Keratinocyte (primary cell): Measurements from ENCODE around the gene ENTPD6. TPM values are rescaled to one million over a fixed set of nuclear protein-coding genes. Genes with fewer than 3 reads are reported as not detected.

Experiments used
- DNase-seq: peaks from one replicate; pipeline ENCODE4 v3.0.0-alpha.2; 2011; ENCODE audit warnings: low read depth, missing footprints, low spot score
- FAIRE-seq: peaks from 2 replicates; lab custom pipeline; 2011; peaks lifted over from hg19 to GRCh38; lab: Jason Lieb, UNC
- H2AFZ ChIP-seq: 2 replicates; pipeline ENCODE4 v1.6.0; 2012; ENCODE audit warnings: low read length, control low read depth, inconsistent platforms; ENCODE audit not compliant: control insufficient read depth
- H3K27ac ChIP-seq: 2 replicates; pipeline ENCODE4 v1.5.1; 2011; ENCODE audit warnings: low read length; ENCODE audit not compliant: control insufficient read depth, insufficient read depth
- H3K27me3 ChIP-seq: 3 replicates; pipeline ENCODE4 v1.6.0; 2011; ENCODE audit warnings: low read length; ENCODE audit not compliant: control insufficient read depth, insufficient read depth; ENCODE audit errors: extremely low read depth
- H3K36me3 ChIP-seq, 2 experiments: 2 replicates in 1 of 2; 3 replicates in 1 of 2; pipeline ENCODE4 v1.5.1; 2011; ENCODE audit warnings: low read length in 2 of 2, mild to moderate bottlenecking in 1 of 2; ENCODE audit not compliant: control insufficient read depth in 2 of 2, insufficient read depth in 2 of 2; ENCODE audit errors: extremely low read depth in 1 of 2
- H3K4me1 ChIP-seq: 3 replicates; pipeline ENCODE4 v1.5.1; 2011; ENCODE audit warnings: low read length; ENCODE audit not compliant: control insufficient read depth, insufficient read depth; ENCODE audit errors: extremely low read depth
- H3K4me2 ChIP-seq: 3 replicates; pipeline ENCODE4 v1.6.0; 2011; ENCODE audit warnings: low read depth, low read length; ENCODE audit not compliant: control insufficient read depth, insufficient read depth; ENCODE audit errors: extremely low read depth
- H3K4me3 ChIP-seq, 3 experiments: fragments of 200-600 bp in 1 of 3; sonication (generic) in 1 of 3; 2 replicates in 2 of 3; 3 replicates in 1 of 3; pipeline ENCODE4 v1.5.1; 2011 to 2016; ENCODE audit warnings: low read length in 3 of 3, mild to moderate bottlenecking in 3 of 3, control low read depth in 2 of 3, inconsistent platforms in 1 of 3, low read depth in 1 of 3, mixed read lengths in 1 of 3, mixed run types in 1 of 3, moderate library complexity in 1 of 3; ENCODE audit not compliant: control insufficient read depth in 2 of 3, insufficient read depth in 2 of 3; ENCODE audit errors: extremely low read depth in 1 of 3
- H3K79me2 ChIP-seq: 2 replicates; pipeline ENCODE4 v1.6.0; 2012; ENCODE audit warnings: low read length; ENCODE audit not compliant: control insufficient read depth, insufficient read depth
- H3K9ac ChIP-seq: 3 replicates; pipeline ENCODE4 v1.6.0; 2011; ENCODE audit warnings: low read length; ENCODE audit not compliant: control insufficient read depth, insufficient read depth; ENCODE audit errors: extremely low read depth
- H3K9me1 ChIP-seq: 3 replicates; pipeline ENCODE4 v1.6.0; 2011; ENCODE audit warnings: low read length; ENCODE audit not compliant: control insufficient read depth, insufficient read depth; ENCODE audit errors: extremely low read depth
- H3K9me3 ChIP-seq: 2 replicates; pipeline ENCODE4 v1.5.1; 2012; ENCODE audit warnings: low read depth, low read length; ENCODE audit not compliant: control insufficient read depth
- H4K20me1 ChIP-seq: 3 replicates; pipeline ENCODE4 v1.6.0; 2011; ENCODE audit warnings: low read length; ENCODE audit not compliant: control insufficient read depth, insufficient read depth; ENCODE audit errors: extremely low read depth
- CTCF ChIP-seq, 3 experiments: IDR thresholded peaks in 1 of 3; conservative IDR thresholded peaks in 1 of 3; optimal IDR thresholded peaks in 1 of 3; 2 replicates in 2 of 3; 3 replicates in 1 of 3; pipeline versions ENCODE3 to v1.5.1; 2011; ENCODE audit warnings: low read length in 3 of 3, mild to moderate bottlenecking in 3 of 3, moderate library complexity in 2 of 3, control low read depth in 1 of 3, inconsistent platforms in 1 of 3; ENCODE audit not compliant: insufficient read depth in 2 of 3; ENCODE audit errors: extremely low read depth in 1 of 3
- EZH2 ChIP-seq: IDR thresholded peaks from one replicate; pipeline ENCODE4 v1.6.1; 2012; ENCODE audit warnings: inconsistent platforms, mild to moderate bottlenecking, low read length, moderate library complexity
- dilution Hi-C: fragments of 300-500 bp; cut with MboI; formaldehyde crosslinking; loops from one replicate; pipeline ENCODE4 v1.7.0; 2020; ENCODE audit warnings: low sequenced_read_pairs; ENCODE audit not compliant: extremely low pct_ligation_motif_present
- polyA plus RNA-seq, 5 experiments: library from polyadenylated mRNA; depleted of rRNA in 3 of 5; stranded (reverse) in 3 of 5; stranded (forward) in 1 of 5; unstranded in 1 of 5; fragments of >200 nt; gene quantifications; 1 replicate in 1 of 5; 2 replicates in 3 of 5; 3 replicates in 1 of 5; pipeline versions ENCODE4 v1.2.1 to v1.2.3, GENCODE V29; 2011 to 2012; ENCODE audit warnings: missing spikeins in 2 of 5, low read depth in 1 of 5, low replicate concordance in 1 of 5

Gene ENTPD6
- polyA plus RNA-seq, 1 donor (not counting 4 experiments of a cell fraction or from before 2014, with no cell fraction given): 57.8 TPM

GRCh38 chr20:25191689-25192088, 3.8 kb upstream of the ENTPD6 start:
- dilution Hi-C loops: no loop called here
- H3K9ac ChIP-seq: no peak overlapping the region
- H3K36me3 ChIP-seq: no peaks in the 10 kb centered on the region
- no peak overlapping the region for H3K4me3 ChIP-seq
- no peaks in the 10 kb centered on the region for H4K20me1 ChIP-seq
- no peak overlapping the region for H3K27ac ChIP-seq
- no peak overlapping the region for H2AFZ ChIP-seq
- no peak overlapping the region for H3K4me2 ChIP-seq
- H3K27me3 ChIP-seq: no peaks in the 10 kb centered on the region
- DNase-seq (no peak), FAIRE-seq (no peak)
- TF ChIP-seq EZH2 (no peak), CTCF (optimal IDR thresholded peaks at IDR 0.05 in 1 of 3, IDR thresholded peaks at IDR 0.05 in 1 of 3, conservative IDR thresholded peaks at IDR 0.05 in 1 of 3; ENCODE audit: extremely low read depth in 1 of 3, insufficient read depth in 2 of 3, low read length in 3 of 3) (no peak)
- no peaks in the 10 kb centered on the region for H3K9me3 ChIP-seq
- peaks cover 9% of the 10 kb centered on the region for H3K79me2 ChIP-seq
- H3K9me1 ChIP-seq: no peaks in the 10 kb centered on the region
- H3K4me1 ChIP-seq: peaks cover 2% of the 10 kb centered on the region

DNA sequence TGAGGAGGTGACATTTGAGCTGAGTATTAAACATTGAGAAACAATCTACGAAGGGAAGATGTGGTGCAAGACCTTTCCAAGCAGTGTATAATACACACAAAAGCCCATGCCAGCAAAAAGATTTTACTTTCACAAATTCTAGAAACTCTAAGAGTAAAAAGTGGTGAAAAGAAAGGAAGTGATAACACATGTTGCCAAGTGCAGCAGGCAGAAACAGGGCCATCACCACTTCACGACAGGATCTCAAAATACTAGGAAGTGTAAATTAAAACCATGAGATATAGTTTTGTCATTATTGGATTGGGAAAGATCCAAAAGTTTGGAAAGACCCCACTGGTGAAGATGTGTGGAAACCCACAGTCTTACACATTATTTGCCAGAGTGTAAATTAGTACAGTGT, 1.7 kb upstream of the ENTPD6 start:
- Histone ChIP-seq H3K4me1 (peaks cover 12% of the 10 kb centered on the region), H3K4me3 (no peak overlapping the region), H3K27ac (no peak overlapping the region), H2AFZ (no peak overlapping the region), H3K9me3 (no peaks in the 10 kb centered on the region), H3K79me2 (peaks cover 22% of the 10 kb centered on the region), H3K27me3 (no peaks in the 10 kb centered on the region), H3K9me1 (no peaks in the 10 kb centered on the region), H3K36me3 (peaks cover 1 to 9% of the 10 kb centered on the region in 2 experiments), H3K4me2 (no peak overlapping the region), H4K20me1 (no peaks in the 10 kb centered on the region), H3K9ac (no peak overlapping the region)
- DNase-seq: no peak
- no peak for TF ChIP-seq EZH2
- TF ChIP-seq CTCF (optimal IDR thresholded peaks at IDR 0.05 in 1 of 3, IDR thresholded peaks at IDR 0.05 in 1 of 3, conservative IDR thresholded peaks at IDR 0.05 in 1 of 3; ENCODE audit: extremely low read depth in 1 of 3, insufficient read depth in 2 of 3, low read length in 3 of 3): no peak
- dilution Hi-C loops: no loop called here
- no peak for FAIRE-seq
